Kasumi-1 (cell line): ENCODE measurements around the gene NOS3.

Experiments used
- DNase-seq, 2 experiments: peaks; one replicate each; lab custom pipeline; 2025; lab: John Stamatoyannopoulos, UW

NOS3 gene

GRCh38 chr7:150964593-150965111 is 26.2 kb upstream of the NOS3 start:
- peak; percentile 74 to 78 for DNase-seq

DNA sequence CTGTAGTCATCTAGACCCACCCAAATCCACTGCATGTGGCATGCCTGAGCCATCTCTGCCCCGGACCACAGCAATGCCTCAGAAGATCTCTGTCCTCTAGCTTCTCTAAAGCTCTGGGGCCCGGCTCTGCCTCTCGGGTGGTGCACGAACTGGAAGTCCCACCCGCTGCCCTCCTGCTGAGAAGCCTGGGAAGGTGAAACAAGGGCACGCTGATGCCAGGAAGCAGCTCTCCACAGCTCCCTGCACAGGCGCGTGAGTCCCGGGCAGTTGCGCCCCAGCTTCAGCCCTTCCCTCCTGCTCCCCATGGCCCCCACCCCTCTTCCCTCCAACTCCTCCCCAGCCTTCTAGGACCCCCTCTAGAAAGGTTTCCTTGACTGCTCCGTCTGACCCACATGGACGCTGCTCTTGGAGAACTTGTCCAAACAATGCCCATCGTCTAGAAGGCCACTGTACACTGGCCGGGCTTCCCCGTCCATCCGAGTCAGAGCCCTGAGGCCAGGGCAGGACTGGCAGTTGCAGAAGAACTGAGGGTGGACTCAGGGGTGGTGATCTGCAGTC is 25.5 kb upstream of the NOS3 start:
- DNase-seq: no peak

- DNase-seq: no peak
These were observed 24.8 kb upstream of the NOS3 start for GRCh38 chr7:150966002-150966401.

- DNase-seq: no peak
These were observed 23.5 kb upstream of the NOS3 start for GRCh38 chr7:150967349-150967748.

DNA sequence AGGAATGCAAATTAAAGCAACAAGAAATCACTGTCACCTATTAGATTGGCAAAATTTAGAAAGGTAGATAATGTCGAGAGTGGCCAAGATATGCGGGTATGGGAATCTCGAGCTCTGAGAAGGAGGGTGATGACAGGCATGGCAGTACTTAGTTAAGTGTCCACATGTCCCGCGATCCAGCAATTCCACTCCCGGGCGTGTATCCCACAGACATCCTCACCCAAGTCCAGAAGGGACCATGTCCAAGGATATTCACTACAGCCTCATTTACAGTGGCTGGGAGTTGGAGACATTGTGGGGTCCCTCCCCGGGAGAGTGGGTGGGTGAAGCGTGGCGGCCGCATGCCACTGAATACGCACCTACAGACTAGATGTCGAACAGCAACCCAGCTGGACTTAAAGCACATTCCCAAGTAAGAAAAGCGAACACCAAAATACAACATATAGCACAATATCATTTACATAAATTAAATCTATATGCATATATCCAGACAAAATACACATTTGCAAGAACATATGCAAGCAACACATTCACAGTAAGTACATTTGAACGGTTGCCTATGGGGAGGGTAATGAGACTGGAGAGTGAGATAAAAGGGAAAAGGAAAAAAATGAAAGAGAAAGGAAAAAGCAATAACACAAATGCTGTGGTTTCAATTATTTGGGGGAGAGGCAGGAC is 22.6 kb upstream of the NOS3 start:
- no peak for DNase-seq

DNA sequence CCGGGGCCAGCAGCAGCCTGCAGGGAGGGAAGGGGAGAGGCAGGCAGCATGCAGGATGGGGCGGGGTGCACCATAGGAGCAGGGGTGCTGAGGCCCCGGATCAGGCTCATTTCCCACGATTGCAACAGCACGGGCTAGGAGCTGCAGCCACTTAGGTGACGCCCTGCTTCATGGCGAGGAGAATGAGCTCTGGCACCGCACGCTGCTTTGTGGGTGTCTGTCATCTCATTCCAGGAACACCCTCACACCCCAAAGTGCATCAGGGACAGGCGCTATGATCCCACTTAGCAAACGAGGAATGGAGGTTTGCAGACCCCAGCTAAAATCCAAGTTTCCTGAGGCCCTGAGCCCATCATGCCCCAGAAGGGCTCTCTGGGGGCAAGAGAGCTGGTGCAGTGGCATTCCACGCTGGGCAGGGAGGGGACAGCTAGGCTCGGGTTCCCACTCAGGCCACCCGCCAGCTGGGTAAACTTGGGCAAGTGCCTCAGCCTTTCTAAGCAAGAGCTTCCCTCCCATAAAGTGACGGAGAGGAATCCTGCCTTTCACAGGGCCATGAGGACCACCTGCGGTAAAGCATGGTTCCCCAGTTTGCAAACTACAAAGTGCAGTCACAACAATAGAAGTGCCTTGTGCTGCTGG is 22.0 kb upstream of the NOS3 start:
- DNase-seq: no peak

DNA sequence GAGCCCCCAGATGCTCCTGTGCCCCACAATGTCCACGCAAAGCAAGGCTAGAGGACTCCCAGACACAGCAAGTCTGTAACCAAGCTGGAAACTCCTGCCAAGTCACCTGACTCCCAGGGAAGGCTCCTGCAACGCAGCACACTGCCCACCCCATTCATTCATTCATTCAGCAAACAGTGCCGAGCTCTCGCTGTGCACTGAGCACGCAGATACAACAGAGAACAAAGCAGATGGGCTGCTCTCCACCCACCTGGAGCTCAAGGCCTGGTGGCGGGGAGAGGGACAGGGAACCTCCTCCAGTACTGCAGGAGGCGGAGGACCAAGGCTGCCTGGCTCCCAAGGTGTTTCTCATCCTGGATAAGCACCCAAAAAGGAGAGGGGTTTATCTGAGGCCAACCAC is 21.3 kb upstream of the NOS3 start:
- no peak for DNase-seq

- DNase-seq: no peak
These were observed 20.4 kb upstream of the NOS3 start for GRCh38 chr7:150970424-150970823.

DNA sequence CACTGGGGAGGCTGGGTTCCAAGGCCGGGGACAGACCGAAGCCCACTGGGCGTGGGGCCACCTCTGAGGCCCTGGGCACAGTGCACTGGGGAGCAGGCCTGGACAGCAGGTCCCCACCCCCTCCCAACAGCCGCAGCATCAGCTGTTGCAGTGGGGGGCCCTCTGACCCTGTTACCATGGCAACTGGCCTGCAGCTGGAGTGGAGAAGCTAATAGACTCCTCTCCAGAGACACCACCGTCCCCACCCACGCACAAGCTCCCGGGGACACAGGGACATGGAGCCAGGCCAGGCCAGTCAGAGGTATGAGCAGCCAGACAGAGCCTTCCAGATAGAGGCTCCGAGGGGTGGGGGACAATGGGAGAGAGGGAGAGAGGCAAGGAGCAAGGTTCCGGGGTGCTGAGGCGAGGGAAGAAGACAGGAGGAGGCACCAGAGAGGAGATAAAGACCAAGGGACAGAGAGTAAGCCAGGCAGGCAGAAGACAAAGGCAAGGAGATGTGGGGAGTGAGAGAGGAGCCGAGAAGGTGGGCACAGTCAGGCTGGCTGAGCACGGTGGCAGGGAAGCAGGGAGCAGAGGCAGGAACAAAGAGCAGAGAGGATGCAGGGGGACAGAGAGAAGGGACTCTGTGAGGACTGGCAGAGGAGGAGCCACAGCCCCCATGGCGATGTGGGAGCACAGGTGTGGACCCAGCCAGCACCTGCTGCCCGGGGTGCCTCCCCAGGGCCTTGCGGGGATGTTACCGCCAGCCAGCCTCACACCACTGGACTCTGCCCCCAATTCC is 19.4 kb upstream of the NOS3 start:
- no peak for DNase-seq

- DNase-seq: no peak
These were observed 18.8 kb upstream of the NOS3 start for GRCh38 chr7:150972023-150972468.

DNA sequence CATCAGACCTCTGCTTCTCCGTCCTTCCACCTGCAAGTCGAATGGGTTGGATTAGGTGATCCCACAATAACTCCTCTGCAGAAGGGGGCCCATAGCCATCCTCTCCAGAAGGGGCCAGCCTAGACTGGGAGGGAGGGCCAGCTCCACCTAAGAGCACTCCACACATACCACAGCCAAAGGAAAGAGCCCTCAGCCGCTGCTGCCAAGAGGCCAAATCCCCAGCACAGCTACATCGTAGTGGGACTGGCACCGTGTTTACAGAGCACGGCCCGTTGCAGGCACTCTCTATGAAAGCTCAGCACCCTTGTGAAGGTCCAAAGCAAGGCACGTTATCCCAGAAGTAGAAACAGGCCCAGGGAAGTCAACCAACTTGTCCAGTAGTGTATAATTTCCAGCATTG is 18.1 kb upstream of the NOS3 start:
- no peak for DNase-seq

DNA sequence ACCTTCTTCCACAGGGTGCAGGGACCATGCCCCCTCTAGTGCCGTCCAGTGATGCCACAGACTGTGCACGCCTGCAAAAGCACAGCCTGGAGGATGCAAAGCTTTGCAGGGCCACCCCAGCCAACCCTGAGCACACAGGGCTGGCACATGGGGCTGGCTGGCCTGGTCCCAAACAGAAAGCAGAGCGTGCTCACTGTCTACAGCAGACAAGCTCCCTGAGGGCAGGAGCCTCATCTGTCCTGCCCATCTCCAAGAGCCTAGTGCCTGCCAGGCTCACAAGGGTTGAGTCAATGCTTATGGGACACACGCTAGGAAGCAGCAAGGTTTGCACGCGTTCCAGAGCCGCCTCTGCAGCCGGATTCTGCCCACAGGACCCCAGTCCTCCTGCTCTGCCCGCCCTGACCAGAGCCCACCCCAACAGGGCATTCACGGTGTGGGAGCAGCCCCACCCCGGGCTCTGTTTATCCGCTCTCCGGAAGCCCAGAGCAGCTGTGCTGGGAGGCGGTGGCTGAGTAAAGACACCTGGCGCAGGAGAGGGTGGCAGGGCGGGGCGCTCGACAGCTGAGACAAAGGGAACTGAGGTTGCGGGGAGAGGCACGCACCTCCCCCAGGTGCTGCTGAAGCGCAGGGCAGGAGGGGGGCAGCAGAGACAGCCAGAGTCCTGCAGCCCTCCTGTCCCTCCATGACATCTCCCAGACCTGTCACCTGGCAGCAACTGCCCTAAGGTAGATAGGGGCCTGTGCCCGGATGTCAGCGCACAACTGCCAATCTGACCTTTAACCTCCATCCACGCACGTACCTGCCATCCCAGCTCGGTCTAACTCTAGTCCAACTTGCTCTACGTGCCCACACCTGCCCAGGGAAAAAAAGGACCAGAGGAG is 17.0 kb upstream of the NOS3 start:
- no peak for DNase-seq

DNA sequence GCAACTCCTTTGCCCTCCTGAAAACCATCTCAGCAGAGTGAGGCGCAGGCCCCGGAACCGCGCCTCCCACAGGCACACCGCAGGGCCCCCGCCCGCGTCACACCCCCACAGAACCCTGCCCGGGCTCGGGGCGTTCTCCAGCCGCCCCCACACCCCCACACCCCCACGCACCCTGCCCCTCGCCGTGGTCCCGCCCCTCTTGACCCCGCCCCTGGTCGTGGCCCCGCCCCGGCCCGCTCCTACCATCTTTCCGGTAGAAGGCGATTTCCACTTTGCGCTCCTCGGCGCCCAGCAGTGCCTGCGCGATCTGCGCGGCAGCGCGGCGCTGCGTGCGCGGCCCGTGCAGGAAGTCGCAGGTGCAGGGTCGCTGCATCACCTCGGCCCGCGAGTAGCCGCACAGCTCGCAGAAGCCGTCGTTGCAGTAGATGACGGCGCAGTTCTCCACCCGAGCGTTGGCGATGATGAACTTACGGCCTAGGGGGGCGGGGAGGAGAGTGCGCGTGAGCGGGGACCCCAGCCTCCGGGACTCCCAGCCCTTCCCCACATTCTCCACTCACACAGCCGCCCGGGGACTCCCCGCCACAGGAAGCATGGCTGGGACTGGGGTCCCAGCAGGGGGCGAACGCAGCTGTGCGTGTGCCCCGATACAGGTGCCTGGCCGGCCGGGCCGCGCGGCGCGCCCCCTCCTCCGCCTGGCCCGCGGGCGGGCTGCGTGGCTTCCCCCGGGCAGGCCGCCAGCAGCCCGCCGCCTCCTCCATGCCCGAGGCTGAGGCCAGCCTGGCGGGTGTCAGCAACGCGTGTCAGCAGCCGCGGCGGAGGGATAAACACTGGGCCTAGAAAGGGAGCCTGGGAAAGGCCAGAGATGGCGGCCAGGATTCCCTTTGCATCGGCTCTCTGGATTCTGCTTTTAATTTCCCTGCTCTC is 16.1 kb upstream of the NOS3 start:
- DNase-seq: peak; percentile 20 to 31

GRCh38 chr7:150975536-150976319 is 15.1 kb upstream of the NOS3 start:
- no peak for DNase-seq

DNA sequence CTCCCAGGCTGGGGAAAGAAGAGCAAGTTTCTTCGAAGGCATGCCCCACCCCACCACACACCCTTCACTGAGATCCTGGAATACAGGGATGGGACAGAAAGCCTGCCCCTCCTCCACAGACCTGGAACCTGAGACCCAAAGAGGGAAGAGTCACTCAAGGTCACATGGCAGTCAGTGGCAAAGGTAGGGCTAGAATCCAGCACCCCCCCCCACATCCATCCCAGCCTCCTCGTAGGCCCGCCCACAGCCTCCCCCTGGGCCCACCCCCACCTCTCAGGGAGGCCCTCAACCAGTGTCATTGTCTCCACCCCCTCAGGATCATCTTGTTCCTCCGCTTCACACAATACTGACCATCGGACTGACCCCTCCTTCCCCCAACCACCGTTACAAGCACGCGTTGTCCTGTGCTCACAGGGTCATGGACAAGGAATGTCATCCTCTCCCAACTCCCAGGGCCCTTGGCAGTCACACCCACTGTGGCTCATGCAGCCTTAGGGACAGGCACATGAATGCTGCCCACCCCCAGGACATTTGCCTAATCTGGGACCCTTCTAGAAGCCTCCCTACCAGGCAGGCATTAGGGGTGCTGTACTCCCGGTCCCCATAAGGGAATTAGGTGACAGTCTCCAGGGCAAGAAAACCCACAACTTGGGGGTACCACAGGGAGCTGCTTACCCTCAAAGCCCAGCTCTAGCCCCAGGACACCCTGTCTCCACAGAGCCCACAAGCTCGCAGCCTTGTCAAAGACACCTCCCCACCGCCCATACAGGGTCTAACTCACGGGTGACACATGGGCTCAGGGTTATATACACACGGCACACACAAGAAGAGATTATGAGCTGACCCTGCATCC is 14.1 kb upstream of the NOS3 start:
- DNase-seq: no peak

DNA sequence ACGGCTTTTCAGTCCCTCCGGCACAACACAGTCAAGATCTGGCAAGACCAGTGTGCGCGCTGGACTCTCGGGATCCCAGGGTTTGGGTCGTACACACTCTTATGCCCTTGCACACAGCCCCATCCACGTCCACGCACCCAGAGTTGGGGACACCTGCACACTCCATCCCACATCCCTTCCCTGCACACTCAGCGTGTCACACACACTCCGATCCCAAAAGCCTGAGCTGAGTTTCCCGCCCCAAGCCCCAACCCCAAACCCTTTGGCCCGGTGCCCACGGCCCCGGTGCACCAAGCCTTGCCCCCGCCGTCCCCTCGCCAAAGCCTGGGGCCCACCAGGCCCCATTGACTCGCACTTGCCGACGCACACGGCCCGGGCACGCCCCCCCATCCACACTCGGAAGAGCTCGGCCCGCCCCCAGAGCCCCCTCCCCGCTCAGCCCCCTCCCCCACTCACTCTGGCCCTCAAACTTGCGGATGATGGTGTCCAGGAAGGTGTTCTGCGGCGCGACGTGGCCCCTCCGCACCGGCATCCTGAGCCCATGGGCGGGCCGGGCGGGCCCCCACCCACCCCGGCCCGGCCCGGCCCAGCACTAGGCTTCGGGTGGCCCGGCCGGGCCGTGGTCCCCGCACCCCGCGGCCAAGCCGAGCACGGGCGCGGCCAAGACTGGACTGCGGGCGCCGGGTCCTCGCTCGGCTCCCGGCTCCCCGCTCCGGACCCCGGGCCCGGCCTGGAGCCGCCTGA is 13.3 kb upstream of the NOS3 start:
- DNase-seq: no peak

GRCh38 chr7:150978126-150978789 is 12.6 kb upstream of the NOS3 start, which contains the start of gene KCNH2:
Gene KCNH2 (minus strand): TSS chr7:150978321. CDS start chr7:150977913, 408 bp downstream.
- no peak for DNase-seq
